HG03139 (cell line): ENCODE data around the gene CELA1.
"Not testable (repeated sequence)": the region's sequence is repeated elsewhere in the genome, so short reads cannot be mapped to it uniquely, and the experiment has no call there.

Experiments
- ATAC-seq: cut with Tn5 transposase; IDR thresholded peaks from one replicate; pipeline ENCODE4 v1.9.1; 2021; ENCODE audit not compliant: unreplicated experiment

CELA1 gene

DNA sequence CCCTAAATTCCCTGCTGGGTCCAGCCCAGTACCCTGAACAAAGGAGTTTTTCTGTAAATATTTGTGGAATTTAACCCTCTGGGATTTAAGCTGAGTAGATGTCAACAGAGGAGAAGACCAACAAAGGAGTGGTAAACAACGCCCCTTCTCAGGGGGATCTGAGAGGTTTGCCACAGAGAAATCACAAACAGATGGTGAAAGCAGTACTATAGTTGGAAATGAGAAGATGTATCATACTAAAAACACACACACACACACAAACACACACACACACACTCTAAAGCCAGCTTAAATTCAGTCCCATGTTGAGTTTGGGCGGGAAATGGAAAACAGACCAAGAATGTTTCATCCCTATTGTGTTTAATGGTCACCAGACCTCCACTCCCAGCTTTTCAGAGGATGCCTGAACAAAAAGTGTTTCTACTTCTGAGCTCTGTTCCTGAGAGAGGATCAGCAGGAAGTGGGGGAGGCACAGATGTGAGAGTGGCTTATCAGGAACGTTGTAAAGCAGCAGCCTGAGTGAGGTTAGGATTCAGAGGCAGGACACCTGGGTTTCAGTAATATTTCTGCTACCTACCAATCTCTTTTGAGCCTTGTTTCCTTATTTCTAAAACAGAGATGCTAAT lies 25.7 kb downstream of the CELA1 start:
- ATAC-seq: no peak

DNA sequence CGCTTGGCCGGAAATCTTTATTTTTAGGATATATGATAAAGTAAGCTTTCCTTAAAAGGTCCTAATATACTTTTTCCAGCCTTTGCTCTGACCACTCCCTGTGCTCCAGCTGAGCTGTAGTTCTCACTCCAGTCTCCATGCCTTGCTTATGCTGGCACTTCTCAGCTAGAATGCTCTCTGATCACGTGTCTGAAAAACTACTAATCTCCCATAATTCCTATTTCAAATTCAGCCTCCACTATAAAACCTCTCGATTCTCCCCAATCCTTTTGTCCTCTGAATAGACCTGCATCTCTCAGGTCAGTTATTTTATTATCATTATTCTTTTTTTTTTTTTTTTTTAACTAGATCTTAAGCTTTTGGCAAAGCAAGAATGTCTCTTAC lies 26.2 kb downstream of the CELA1 start:
- ATAC-seq: no peak

DNA sequence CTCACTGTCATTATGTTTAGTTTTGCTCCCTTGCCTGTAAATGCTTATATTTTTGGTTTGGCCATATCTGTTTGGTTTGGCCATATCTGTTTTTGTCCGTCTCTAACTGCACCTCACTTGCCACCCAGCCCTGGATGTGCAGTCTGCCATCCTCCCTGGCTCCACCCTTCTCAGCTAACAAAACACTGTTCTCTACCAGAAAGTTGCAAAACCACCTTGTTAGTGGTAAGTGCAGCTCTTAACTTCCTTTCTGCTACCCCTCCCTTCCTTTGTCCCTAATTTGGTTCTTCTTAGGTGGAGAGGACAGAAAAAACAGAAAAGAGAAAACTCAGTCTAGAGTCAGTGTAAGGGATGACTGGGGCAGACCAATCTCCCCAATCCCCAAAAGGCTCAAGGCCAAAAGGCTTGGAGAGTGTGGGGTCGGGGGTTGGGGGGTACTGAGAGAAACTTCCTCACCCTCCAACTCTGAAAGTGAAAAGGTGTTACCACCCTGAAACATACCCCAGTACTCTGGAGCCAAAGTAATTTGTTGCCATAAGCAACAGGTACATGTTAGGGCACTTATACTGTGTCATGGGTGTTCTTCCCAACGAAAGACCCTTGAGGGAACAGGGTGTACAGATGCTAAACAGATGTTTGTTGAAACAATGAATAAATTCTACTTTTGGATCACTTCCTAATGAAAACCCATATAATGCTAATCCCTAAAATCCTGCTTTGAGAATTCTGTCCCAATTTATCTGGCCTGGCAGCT lies 27.5 kb downstream of the CELA1 start:
- no peak for ATAC-seq

DNA sequence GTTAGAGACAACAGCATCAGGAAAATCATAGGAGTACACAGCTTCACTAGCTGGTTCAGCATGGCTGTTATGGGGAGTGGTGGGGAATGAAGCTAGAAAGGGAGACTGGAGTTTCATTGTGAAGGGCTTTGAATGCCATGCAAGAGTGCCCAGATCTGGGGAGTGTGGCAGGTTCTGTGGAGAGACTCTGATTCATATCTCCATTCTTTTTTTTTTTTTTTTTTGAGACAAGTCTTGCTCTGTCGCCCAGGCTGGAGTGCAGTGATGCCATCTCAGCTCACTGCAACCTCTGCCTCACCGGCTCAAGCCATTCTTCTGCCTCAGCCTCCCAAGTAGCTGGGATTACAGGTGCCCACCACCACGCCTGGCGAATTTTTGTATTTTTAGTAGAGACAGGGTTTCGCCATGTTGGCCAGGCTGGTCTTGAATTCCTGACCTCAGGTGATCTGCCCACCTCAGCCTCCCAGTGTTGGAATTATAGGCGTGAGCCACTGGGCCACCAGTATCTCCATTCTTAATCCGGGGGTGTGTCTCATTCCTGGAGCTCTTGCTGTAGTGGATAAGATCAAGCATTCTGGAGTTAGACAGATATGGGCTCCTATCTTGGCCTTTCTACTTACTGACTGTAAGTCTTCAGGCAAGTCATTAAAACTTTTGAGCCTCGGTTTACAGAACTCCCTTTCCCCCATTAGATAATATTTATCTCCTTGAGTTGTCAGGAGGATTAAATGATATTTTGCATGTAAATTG lies 28.2 kb downstream of the CELA1 start:
- ATAC-seq: not testable (repeated sequence)

DNA sequence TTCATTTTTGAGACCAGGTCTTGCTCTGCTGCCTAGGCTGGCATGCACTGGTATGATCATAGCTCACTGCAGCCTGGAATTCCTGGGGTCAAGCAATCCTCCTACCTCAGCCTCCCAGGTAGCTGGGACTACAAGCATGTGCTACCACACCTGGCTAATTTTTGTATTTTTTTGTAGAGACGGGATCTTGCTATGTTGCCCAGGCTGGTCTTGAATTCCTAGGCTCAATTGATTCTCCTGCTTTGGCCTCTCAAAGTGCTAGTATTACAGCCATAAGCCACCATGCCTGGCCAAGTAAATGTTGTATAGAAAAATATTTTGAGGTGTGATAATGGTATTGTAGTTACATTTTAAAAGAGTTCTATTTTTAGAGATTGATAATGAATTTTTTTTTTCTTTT lies 35.1 kb downstream of the CELA1 start:
- no peak for ATAC-seq

DNA sequence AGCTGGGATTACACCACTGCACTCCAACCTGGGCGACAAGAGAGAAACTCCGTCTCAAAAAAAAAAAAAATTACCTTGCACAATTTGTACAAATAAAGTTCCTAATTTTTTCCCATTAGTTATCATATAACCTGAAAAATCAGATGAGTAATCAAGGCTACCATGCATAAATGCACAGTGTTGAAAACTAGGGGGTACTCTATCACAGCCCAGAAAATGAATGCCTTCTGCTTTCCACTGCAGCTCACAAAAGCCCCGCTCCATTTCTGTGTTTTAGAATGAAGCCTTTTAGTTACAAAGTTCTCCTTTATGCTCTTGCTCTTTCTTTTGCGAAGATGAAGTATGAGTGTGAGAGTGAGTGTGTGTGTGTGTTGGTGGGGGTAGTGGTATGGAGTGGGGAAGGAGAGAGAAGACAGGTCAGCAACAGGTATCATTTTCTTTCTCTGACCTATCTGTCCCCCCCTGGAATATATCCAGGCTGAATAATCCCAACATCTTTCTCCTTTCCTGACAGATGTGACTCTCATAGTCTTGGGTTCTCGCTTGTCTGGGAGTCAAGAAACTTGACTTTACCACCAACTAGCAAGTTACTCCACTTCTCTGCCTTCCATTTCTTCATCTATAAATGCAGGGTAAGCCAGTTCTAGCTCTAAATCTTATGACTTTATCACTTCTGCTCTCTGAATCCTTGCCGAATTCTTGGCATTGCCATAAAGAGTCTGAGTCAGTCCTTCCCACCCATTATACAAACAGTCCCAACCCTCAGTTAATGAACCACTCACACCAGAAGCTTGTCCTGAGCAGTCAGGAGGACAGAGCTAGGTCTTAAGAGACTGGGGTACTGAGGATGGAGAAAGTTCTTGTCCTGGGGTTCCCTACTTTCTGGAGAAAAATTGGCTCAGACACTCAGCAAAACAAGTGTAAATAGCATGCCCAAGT lies 38.6 kb downstream of the CELA1 start:
- ATAC-seq: no peak

DNA sequence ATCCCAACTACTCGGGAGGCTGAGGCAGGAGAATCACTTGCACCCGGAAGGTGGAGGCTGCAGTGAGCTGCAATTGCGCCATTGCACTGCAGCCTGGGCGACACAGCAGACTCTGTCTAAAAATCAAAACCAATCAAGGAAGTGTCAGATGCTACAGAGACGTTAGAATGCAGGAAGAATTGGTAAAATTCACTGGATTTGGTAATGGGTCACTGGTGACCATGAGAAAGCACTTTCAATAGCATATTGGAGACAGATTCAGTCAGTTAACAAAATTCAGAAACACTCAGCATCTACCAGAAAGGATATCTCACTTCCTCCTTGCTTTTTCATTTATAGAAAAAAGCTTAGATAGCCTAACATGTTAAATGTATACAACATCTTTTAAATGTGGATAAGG lies 40.0 kb downstream of the CELA1 start:
- no peak for ATAC-seq

DNA sequence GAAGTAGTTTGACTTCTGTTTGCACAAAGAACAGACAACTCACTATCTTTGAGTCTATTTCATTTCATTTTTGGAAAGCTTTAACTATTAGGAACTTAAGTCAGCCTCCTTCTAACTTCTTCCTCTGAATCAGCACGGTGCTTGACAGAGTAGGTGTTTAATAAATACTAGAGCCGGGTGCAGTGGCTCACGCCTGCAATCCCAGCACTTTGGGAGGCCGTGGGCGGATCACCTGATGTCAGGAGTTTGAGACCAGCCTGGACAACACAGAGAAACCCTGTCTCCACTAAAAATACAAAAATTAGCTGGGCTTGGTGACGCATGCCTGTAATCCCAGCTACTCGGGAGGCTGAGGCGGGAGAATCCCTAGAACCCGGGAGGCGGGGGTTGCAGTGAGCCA lies 45.7 kb downstream of the CELA1 start:
- not testable (repeated sequence) for ATAC-seq

DNA sequence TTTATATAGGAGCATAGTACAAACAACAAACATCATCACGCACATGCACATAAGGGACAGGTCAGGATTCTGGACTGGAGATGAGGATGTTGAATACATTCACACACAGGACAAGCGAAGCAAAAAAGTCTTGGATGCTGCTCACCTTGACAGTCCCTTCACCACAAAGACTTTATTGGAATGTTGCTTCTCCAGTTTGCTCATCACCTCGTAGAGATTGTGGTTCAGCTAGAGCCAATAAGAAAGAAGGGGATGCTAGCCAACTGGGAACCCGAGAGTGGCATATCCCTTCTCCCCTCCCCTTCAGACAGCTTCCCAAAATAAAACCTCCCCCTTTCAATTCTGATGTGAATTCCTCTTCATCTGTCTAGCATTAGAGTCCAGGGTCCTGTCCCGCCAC lies 50.8 kb downstream of the CELA1 start:
- ATAC-seq: no peak

DNA sequence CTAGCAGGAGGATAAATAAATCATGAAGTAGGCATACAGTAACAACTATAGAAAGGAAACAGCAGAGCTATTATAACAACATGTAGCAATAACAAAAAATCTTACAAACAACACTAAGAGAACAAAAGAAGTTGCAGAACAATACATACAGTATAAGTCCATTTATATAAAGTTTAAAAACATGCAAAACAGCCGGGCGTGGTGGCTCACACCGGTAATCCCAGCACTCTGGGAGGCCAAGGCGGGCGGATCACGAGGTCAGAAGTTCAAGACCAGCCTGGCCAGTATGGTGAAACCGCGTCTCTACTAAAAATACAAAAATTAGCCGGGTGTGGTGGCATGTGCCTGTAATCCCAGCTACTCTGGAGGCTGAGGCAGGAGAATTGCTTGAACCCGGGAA lies 52.4 kb downstream of the CELA1 start:
- ATAC-seq: not testable (repeated sequence)

DNA sequence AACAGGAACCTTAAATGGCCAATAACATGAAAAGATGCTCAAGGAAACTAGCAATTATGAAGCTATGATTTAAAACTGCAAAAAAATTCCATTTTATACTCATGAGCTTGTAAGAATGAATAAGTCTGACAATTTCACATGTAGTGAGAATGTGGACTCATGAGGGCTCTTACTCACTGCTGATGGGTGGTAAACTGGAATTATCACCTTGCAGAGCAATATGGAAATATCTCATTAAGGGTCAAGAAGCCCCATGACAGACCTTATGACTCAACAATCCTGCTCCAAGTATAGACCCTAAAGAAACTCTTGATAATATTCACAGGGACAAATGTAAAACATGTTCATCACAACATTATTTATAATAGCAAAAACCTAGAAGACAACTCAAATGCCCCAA lies 52.8 kb downstream of the CELA1 start:
- no peak for ATAC-seq

DNA sequence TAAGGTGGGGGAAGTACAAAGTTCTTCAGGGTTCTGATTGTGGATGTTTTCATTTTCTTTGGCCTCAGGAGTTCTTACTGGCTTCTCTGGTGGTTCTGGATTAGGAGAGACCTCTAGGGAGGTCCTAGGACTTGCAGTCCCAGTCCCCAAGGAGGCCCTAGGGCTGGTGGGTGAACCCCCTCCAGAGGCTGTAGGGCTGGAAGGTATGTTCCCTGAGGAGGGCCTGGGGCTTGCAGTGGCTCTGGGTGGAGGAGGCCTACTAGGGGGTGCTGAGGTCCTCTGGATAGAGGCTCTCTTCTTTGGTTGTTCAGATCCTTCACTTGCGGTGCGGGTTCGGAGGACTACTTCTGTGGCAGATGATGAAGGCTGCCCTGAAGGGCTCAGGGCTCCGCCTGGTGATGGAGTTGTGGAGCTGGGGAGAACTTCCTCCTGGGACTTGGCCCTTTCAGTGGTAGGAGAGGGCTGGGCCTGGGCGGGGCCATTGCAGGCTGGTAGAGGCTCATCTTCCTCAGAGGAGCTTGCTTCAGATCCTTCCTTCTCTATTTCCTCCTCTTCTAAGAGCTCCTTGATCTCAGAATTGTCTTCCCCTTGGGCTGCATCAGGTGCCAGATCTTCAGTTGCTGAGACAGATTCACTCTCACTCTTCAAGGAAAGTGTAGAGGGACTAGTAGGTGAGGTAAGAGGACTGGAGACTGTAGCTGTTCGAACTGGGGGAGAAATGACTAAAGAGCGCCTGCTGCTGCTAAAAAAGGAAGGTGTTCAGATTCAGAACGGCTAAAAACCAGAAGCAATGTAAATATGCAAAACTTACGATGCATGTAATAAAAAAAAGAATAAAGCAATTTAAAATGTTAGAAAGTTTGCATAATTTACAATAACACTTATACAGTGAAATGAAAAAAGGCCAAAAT lies 54.6 kb downstream of the CELA1 start:
- not testable (repeated sequence) for ATAC-seq

DNA sequence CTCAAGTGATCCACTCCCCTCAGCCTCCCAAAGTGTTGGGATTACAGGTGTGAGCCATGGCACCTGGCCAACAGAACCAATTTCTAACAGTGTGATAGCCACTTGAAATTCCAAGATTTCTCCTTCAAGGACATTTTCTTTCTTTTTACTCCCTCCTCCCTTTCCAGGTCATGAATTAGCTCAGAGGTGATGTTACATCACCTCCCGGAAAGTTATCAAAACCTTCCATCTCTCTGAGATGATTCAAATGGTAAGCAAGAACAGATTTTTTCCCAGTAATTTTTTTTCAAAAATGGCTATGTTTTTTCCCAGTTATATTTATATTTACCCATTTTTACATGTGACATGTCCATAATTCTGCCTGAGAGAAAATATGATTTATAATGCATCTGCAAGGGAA lies 60.6 kb downstream of the CELA1 start:
- no peak for ATAC-seq

DNA sequence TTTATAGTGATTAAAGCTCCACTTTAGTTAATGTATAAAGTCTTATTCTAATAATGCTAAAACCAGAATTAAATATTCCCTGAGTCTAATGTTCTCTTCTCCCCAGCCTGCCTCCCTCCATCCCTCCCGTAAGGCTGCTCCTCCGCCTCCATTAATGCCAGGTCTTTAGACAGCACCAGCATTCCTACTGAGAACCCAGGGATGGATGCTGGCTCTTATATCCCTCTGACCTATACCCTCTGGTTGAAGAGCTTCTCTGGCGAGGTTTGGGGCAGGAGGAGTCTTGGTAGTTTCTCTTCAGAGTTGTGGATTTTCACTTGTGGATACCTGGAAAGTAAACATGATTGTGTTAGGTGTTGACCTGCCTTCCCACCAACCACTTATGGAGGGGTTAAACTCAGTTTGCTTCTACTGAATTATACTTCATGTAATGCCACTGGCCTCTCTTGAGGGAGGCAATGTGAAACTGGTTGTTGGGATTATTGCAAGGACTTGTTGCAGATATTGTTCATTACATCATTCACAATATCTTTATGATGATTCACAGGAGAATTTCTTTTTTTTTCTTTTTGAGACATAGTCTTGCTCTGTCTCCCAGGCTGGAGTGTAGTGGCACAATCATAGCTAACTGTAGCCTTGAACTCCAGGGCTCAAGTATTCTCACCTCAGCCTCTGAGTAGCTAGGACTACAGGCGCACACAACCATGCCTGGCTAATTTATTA lies 65.1 kb downstream of the CELA1 start:
- ATAC-seq: no peak
